ENCODE data around the gene RRP1B.
"Not testable (repeated sequence)": the region's sequence is repeated elsewhere in the genome, so short reads cannot be mapped to it uniquely, and the experiment has no call there.

Gene RRP1B, protein sequence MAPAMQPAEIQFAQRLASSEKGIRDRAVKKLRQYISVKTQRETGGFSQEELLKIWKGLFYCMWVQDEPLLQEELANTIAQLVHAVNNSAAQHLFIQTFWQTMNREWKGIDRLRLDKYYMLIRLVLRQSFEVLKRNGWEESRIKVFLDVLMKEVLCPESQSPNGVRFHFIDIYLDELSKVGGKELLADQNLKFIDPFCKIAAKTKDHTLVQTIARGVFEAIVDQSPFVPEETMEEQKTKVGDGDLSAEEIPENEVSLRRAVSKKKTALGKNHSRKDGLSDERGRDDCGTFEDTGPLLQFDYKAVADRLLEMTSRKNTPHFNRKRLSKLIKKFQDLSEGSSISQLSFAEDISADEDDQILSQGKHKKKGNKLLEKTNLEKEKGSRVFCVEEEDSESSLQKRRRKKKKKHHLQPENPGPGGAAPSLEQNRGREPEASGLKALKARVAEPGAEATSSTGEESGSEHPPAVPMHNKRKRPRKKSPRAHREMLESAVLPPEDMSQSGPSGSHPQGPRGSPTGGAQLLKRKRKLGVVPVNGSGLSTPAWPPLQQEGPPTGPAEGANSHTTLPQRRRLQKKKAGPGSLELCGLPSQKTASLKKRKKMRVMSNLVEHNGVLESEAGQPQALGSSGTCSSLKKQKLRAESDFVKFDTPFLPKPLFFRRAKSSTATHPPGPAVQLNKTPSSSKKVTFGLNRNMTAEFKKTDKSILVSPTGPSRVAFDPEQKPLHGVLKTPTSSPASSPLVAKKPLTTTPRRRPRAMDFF
- total RNA-seq, result 105 reads per million, percentile 83 among the genes with 10 or more reads in this experiment

DNA sequence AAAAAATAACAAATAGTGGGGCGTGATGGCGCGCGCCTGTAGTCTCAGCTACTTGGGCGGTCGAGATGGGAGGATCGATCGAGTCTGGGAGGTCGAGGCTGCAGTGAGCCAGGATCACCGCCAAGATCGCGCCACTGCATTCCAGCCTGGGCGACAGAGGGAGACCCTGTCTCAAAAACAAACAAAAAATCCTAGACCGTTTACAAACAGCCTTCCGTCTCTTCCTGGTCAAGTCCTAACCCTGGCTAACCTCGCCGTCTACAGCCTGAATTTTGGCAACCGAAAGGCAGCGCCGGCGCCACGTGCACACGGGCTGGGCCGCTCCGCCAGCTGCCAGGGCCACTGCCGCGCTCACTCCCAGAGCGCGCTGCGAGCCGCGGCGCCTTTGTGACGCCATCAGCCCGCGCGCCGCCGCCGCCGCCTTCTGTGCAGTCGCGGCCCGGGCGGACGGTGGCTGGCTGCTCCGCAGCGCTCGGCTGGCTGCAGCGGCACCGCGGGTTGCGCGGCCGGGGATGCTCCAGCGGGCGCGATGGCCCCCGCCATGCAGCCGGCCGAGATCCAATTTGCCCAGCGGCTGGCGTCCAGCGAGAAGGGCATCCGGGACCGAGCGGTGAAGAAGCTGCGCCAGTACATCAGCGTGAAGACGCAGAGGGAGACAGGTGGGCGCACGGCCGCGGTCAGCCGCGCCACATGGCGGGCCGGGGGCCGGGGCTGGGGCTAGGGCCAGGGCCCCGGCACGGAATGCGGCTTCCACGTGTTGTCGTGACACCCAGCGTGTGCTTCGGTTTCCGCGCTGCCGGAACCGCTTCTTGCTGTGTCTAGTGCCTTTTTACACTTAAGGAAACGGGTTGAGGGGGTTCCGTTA lies at the start of gene RRP1B, which contains the start of gene HSF2BP:
RRP1B (plus strand) TSS at position 425 of the 865 bp plus-strand sequence; CDS start at position 530, 105 bp downstream.
HSF2BP (minus strand) TSS at position 353 of the 865 bp plus-strand sequence. CDS start 1,392 bp downstream, outside the sequence.
- peak; percentile 70 for DNase-seq

GRCh38 chr21:43611598-43612369 lies 47.6 kb upstream of the RRP1B start:
- no peak for DNase-seq

GRCh38 chr21:43613755-43614638 lies 45.4 kb upstream of the RRP1B start:
- DNase-seq, result no peak

GRCh38 chr21:43614839-43615238 lies 44.5 kb upstream of the RRP1B start:
- no peak for DNase-seq

DNA sequence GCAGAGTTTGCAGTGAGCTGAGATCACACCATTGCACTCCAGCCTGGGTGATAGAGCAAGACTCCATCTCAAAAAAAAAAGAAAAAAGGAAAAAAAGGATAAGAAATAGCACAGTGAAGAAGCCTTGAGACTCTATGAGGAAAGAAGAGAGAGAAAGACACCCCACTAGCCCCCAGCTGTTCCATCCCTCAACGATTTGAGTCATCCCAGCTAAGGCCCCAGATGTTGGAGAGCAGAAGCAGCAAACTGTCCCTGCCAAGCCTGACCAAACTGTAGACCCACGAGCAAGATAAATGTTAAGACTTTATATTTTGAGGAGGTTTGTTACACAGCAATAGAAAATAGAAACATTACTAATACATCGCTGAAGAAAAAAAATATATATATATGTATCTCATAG lies 42.5 kb upstream of the RRP1B start:
- DNase-seq, result not testable (repeated sequence)

GRCh38 chr21:43618940-43619339 lies 40.4 kb upstream of the RRP1B start:
- no peak for DNase-seq

GRCh38 chr21:43619344-43619743 lies 40.0 kb upstream of the RRP1B start:
- no peak for DNase-seq

DNA sequence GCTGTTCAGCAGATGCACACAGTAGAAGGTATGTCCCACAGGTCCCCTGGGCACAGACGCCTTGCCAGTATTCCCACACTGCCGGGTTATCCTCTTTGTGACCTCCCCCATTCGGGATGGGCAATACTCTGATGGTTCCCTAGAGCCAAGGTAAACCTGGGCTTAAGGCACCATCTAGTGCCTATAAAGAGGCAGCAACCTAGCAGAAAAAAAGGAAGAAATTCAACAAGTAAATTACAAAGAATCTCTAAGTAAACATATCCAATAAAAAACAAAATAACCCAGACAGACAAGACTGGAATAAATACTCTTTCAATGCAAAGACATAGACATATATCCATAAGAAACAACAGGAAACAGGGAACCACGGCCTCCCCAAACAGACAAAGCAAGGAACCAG lies 39.5 kb upstream of the RRP1B start:
- no peak for DNase-seq

GRCh38 chr21:43622796-43623195 lies 36.6 kb upstream of the RRP1B start:
- DNase-seq, result no peak

- DNase-seq, result no peak
These were observed 35.8 kb upstream of the RRP1B start for GRCh38 chr21:43623588-43623987.

- no peak for DNase-seq
These were observed 35.0 kb upstream of the RRP1B start for GRCh38 chr21:43624339-43624738.

DNA sequence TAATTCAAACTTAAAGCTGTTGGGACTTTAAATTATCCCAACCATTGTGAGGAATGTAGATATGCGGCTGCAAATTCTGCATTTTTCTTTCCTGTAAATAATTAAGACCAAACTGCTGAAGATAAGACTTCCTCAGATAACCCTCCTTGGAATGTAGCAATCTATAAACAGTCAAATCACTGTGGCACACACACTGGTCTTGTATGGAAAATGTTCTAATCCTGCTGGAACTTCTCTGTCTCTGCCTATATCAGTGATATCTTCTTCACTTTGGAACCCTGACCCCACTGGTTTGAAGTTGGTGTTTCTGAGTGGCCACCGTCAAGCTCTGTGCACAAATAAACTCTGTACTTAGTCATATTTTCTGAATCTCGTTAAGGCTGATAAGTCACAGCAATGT lies 33.0 kb upstream of the RRP1B start:
- no peak for DNase-seq

DNA sequence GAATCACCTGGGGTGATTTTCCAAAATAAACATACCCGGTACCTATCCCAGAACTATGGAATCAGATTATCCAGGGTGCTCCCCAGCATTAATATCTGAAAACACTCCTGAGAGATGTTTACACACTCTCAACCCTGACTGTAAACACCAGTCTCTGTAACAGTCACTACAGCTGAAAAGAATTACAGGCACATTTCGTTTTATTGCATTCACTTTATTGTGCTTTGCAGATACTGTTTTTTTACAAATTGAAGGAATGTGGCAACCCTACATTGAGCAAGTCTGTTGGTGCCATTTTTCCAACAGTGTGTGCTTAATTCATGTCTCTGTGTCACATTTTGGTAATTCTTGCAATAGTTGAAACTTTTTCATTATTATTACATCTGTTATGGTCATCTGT lies 31.8 kb upstream of the RRP1B start:
- no peak for DNase-seq

- no peak for DNase-seq
These were observed 27.8 kb upstream of the RRP1B start for GRCh38 chr21:43631411-43632107.

DNA sequence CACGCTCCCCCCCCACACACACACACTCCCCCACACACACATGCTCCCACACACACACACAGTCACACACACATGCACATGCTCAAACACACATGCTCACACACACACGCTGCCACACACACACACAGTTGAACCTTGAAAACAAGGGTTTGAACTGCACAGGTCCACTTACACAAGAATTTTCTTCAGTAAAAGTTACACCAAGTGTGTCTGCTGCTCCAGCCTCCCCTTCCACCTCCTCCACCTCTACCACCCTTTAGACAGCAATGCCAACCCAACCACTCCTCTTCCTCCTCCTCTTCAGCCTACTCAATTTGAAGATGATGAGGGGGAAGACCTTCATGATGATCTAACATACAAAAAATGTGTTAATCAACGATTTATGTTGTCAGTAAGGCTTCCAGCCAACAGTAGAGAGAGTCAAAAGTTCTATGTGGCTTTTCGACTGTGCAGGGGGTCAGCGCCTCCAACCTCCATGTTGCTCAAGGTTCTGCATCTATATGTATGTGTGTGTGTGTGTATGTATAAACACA lies 26.9 kb upstream of the RRP1B start:
- DNase-seq, result no peak

GRCh38 chr21:43634618-43635017 lies 24.7 kb upstream of the RRP1B start:
- DNase-seq, result no peak

- no peak for DNase-seq
These were observed 23.9 kb upstream of the RRP1B start for GRCh38 chr21:43635436-43635835.

DNA sequence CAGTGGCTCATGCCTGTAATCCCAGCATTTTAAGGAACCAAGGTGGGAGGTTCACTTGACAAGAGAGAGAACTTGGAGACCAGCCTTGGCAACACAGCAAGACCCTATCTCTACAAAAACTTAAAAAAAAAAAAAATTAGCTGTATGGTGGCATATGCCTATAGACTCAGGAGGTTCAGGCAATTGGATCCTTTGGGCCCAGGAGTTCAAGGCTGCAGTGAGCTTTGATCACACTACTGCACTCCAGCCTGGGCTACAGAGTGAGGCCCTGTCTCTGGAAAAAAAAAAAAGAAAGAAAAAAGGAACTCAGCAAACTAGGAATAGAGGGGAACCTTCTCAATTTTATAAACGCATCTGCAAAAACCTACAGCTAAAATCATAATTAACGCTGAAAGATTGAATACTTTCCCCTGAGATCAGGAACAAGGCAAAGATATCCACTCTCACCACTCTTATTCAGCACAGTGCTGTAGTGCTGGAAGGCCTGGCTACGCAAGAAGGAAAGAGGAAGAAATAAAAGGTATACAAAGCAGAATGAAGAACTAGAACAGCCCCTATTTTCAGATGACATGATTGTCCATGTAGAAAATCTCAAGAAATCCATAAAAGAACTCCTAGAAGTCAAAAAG lies 21.7 kb upstream of the RRP1B start:
- no peak for DNase-seq

Data from effector CD4-positive, alpha-beta T cell (primary cell).